ENCODE measurements around the gene DUSP9.
"Not testable (repeated sequence)": the region's sequence is repeated elsewhere in the genome, so short reads cannot be mapped to it uniquely, and the experiment has no call there.

Gene DUSP9

GRCh38 chrX:153671589-153672530, 24.9 kb downstream of the DUSP9 start:
- in situ Hi-C loops (cut with MboI; ENCODE audit: low sequenced_read_pairs): loop anchor here (25.0 kb wide), 1 partner anchor 710 kb away; no protein-coding TSS in a partner anchor
- no peak overlapping the region for H3K4me3 ChIP-seq
- no peaks in the 10 kb centered on the region for H3K36me3 ChIP-seq (replicated peaks)
- H3K27me3 ChIP-seq (ENCODE audit: low read depth): peaks cover 4% of the 10 kb centered on the region
- H3K9me3 ChIP-seq: no peaks in the 10 kb centered on the region
- H3K4me1 ChIP-seq: peaks cover 2% of the 10 kb centered on the region; the same call in 1 of the 2 replicates
- DNase-seq (ENCODE audit: low spot score in 2 of 2): no peak

- H3K27me3 ChIP-seq (ENCODE audit: low read depth): peaks cover 4% of the 10 kb centered on the region
- in situ Hi-C loops (cut with MboI; ENCODE audit: low sequenced_read_pairs): loop anchor here (25.0 kb wide), 1 partner anchor 710 kb away; no protein-coding TSS in a partner anchor
- H3K4me1 ChIP-seq: peaks cover 2% of the 10 kb centered on the region; the same call in 1 of the 2 replicates
- H3K36me3 ChIP-seq (replicated peaks): no peaks in the 10 kb centered on the region
- peak in 1 of 2 experiments; percentile 43 for DNase-seq (ENCODE audit: low spot score in 2 of 2)
- no peaks in the 10 kb centered on the region for H3K9me3 ChIP-seq
- peak overlapping the region; percentile 3; the same call in 1 of the 2 replicates for H3K4me3 ChIP-seq
These were observed 25.8 kb downstream of the DUSP9 start for GRCh38 chrX:153672531-153673427.

GRCh38 chrX:153673428-153674218, 26.6 kb downstream of the DUSP9 start, which contains the start of gene PNCK:
TSS of gene PNCK (minus strand) at chrX:153673813. CDS start at chrX:153673076, 737 bp downstream.
- Histone ChIP-seq H3K27me3 (ENCODE audit: low read depth) (peaks cover 4% of the 10 kb centered on the region), H3K4me1 (no peaks in the 10 kb centered on the region), H3K36me3 (replicated peaks) (no peaks in the 10 kb centered on the region), H3K4me3 (peak within 1 kb of the TSS; percentile 3; the same call in 1 of the 2 replicates), H3K9me3 (no peaks in the 10 kb centered on the region)
- DNase-seq (ENCODE audit: low spot score in 2 of 2): no peak
- in situ Hi-C loops (cut with MboI; ENCODE audit: low sequenced_read_pairs): loop anchor here (25.0 kb wide), 1 partner anchor 711 kb away; no protein-coding TSS in a partner anchor

DNA sequence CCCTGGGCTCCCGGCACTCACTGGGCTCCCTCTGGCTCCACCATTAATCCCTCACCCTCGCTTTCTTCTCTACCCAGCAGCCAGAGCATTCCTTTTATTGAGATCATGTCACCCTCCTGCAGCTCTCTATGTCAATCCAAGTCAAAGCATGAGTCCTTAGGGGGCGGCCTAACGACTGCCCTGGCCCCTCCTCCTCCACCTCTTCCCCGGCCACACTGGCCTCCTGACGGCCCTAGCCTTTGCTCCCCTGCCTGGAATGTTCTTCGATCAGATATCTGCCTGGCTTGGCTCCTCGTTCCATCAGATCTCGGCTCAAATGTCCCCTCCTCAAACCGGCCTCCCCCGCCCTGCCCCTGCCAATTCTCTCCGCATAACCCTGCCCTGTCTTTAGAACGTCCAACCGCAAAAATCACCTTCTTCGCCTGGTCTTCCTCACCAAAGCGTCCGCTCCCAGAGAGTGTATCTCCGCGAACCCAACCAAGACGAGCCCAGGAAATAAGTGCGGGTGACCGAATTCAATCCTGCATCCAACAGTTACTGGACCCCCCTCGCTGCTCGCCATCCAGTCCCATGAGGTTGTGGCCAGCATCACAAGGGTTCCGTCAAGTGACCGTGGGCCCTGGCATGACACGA, 27.3 kb downstream of the DUSP9 start:
- in situ Hi-C loops (cut with MboI; ENCODE audit: low sequenced_read_pairs): loop anchor here (25.0 kb wide), 1 partner anchor 712 kb away; no protein-coding TSS in a partner anchor
- H3K4me1 ChIP-seq: no peaks in the 10 kb centered on the region
- no peaks in the 10 kb centered on the region for H3K36me3 ChIP-seq (replicated peaks)
- H3K4me3 ChIP-seq: no peak overlapping the region
- no peaks in the 10 kb centered on the region for H3K9me3 ChIP-seq
- no peak for DNase-seq (ENCODE audit: low spot score in 2 of 2)
- peaks cover 4% of the 10 kb centered on the region for H3K27me3 ChIP-seq (ENCODE audit: low read depth)

DNA sequence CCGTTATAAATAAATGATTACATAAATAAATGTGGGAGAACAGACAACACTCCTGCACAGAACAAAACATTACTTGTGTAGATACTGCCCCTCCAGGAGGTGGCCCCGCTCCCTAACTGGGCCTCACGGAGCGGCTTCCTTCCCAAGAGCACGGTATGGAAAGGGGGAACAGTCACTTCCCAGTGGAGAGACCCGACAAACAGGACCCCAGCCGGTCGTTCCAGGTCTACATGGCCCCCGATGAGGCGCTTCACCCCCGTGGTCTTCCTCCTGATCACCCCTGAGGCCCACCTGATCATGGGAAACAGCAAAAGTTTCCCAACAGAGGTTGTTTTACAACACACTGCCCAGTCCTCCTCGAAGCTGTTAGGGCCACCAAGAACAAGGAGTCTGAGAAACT, 34.2 kb downstream of the DUSP9 start:
- Histone ChIP-seq H3K4me1 (peaks cover 32% of the 10 kb centered on the region), H3K9me3 (peaks cover 9% of the 10 kb centered on the region), H3K36me3 (replicated peaks) (no peaks in the 10 kb centered on the region), H3K27me3 (ENCODE audit: low read depth) (no peaks in the 10 kb centered on the region), H3K4me3 (no peak overlapping the region)
- no peak for DNase-seq (ENCODE audit: low spot score in 2 of 2)
- in situ Hi-C loops (cut with MboI; ENCODE audit: low sequenced_read_pairs): no loop called here

- DNase-seq (ENCODE audit: low spot score in 2 of 2); H3K36me3 ChIP-seq (replicated peaks); H3K9me3 ChIP-seq; in situ Hi-C loops (cut with MboI; ENCODE audit: low sequenced_read_pairs); H3K4me3 ChIP-seq; H3K27me3 ChIP-seq (ENCODE audit: low read depth): not testable (repeated sequence)
- peaks cover 40% of the 10 kb centered on the region for H3K4me1 ChIP-seq
These were observed 36.5 kb downstream of the DUSP9 start for GRCh38 chrX:153683486-153683885.

DNA sequence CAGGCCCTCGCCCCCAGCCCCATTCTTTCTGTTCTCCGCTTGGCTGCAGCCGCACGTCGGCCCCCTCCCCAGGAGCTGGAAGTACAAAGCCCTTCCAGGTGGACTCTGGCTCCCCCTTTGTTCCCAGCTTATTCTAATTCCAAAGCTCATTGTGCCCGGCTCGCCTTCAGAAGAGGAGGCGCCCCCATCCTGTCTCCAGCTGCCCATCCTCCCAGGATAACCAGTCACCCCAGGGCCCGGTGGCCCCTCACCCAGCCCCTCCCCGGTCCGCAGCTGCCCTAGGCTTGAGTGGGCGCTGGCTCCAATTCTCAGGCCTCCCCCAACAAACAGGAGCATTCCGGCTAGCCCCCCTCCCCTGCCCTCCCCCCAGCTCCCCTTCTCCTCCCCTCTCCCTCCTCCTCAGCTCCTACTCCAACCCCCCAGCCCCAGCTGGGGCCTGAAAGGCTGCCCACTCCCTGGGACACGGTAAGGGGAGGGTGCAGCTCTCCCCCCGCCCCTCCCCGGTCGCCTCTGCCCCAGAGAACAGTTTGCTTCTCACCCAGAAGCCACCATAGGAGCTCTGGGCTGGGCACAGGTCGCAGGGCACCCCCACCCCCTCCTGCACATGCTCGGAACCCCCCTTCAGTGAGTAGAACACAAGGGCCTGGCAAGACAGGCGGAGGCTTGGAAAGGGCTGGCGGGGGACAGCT, 37.6 kb downstream of the DUSP9 start:
- peak overlapping the region; percentile 16 for H3K4me3 ChIP-seq

DNA sequence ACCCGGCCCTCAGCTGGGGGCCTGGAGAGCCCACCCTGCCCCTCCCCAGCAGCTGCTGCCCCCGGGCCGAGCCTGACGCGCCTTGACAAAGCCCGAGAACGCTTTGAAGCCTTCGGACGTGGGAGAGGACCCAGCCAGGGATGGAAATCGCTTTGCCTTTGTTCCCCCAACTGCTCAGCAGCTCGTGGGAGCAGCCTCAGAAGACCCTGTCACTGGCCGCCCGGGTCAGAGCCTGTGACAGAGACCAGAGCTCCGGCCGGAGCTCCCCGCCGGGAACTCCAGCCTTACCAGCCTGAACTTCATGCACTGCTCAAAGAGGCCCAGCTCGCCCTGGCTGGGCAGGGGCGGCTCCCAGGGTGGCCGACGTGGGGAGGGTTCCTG, 38.1 kb downstream of the DUSP9 start:
- H3K9me3 ChIP-seq: peaks cover 9% of the 10 kb centered on the region
- DNase-seq (ENCODE audit: low spot score in 2 of 2): peak in 1 of 2 experiments; percentile 51
- in situ Hi-C loops (cut with MboI; ENCODE audit: low sequenced_read_pairs): no loop called here
- peaks cover 8% of the 10 kb centered on the region for H3K36me3 ChIP-seq (replicated peaks)
- H3K4me3 ChIP-seq: peak overlapping the region; percentile 16
- H3K27me3 ChIP-seq (ENCODE audit: low read depth): no peaks in the 10 kb centered on the region
- peaks cover 44% of the 10 kb centered on the region for H3K4me1 ChIP-seq

More for the DNA sequence above, 37.6 kb downstream of the DUSP9 start:
- Histone ChIP-seq H3K27me3 (ENCODE audit: low read depth) (no peaks in the 10 kb centered on the region), H3K36me3 (replicated peaks) (peaks cover 2% of the 10 kb centered on the region), H3K9me3 (peaks cover 9% of the 10 kb centered on the region), H3K4me1 (peaks cover 40% of the 10 kb centered on the region)
- in situ Hi-C loops (cut with MboI; ENCODE audit: low sequenced_read_pairs): no loop called here
- peak; percentile 87 for DNase-seq (ENCODE audit: low spot score in 2 of 2)

DNA sequence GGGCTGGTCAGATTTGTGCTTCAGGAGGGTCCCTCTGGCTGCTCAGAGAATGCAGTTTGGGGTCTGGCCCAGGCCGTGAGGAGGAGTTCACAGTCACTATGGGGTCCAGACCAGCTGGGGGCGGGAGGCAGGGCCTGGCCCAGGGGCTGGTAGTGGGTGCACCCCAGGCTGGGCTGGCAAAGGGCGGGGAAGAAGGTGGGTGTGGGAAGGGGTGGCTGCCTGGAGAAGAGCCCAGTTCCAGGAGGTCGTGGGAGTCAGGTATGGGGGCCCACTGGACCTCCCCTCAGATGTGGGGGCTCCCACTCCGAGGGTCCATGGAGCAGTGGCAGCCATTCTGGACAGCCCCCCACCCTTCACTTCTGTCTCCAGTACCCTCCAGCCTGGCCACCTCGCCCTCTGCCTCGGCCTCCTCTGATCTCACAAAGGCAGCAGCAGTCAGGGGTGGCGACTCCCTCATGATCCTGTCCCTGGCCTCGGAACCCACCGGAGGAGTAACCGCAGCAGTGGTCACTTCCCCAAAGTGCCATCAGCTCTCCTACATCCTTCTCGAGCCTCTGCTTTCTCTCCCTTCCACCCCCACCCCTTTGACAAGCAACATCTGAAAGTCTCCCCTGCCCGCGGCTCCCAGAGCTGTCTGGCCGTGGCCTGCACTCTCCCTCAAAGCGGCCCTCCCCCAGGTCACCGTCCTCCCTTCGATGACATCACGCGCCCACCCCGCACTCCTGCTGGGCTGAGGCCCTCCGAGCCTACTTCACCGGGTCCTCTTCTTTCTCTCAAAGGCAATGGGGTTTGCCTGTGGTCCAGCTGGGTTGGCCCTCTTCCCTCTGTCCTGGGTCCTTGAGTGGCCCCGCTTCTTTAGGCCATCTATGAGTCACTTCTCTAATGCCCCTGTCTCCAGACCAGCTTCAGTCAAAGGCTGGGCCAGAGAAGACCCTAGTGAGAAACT, 39.0 kb downstream of the DUSP9 start:
- Histone ChIP-seq H3K4me3 (peak overlapping the region; percentile 36), H3K4me1 (peaks cover 46% of the 10 kb centered on the region), H3K27me3 (ENCODE audit: low read depth) (no peaks in the 10 kb centered on the region), H3K9me3 (peaks cover 9% of the 10 kb centered on the region), H3K36me3 (replicated peaks) (peaks cover 13% of the 10 kb centered on the region)
- in situ Hi-C loops (cut with MboI; ENCODE audit: low sequenced_read_pairs): no loop called here
- DNase-seq (ENCODE audit: low spot score in 2 of 2): no peak

DNA sequence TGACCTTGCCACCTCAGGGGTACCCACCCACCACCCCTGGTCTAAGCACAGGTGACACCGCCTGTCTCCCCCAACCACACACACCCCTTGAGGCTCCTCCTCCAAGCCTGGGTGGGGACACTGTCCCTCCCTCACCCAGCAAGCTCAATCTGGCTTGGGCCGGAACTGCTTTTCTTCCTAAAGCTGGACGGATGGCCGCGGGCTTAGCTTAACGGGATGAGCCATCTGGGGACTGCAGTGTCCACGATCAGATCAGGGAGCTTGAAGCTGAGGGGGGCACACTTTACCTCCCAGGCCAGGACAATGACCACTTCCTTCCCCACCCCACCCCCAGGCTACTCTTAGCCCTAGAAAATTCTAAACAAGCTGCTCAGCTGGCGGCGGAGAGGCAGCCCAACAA, 39.7 kb downstream of the DUSP9 start:
- Histone ChIP-seq H3K4me1 (peaks cover 46% of the 10 kb centered on the region), H3K27me3 (ENCODE audit: low read depth) (no peaks in the 10 kb centered on the region), H3K4me3 (peak overlapping the region; percentile 36), H3K9me3 (peaks cover 9% of the 10 kb centered on the region), H3K36me3 (replicated peaks) (peaks cover 20% of the 10 kb centered on the region)
- in situ Hi-C loops (cut with MboI; ENCODE audit: low sequenced_read_pairs): no loop called here
- peak in 1 of 2 experiments; percentile 76 for DNase-seq (ENCODE audit: low spot score in 2 of 2)
